Thoracic aorta (tissue), 2 donors: ENCODE measurements around the gene FAM117A. TPM values are rescaled to one million over a fixed set of nuclear protein-coding genes. Genes with fewer than 3 reads are reported as not detected.

ENCODE experiments used
- ATAC-seq: fragments of 150-250 bp; one replicate; pipeline ENCODE4 v1.8.0; 2017; ENCODE audit warnings: low read depth; ENCODE audit not compliant: insufficient number of reproducible peaks, low FRiP score
- DNase-seq: peaks from one replicate; pipeline ENCODE4 v3.0.0-alpha.2; 2020; ENCODE audit warnings: low spot score
- H3K27ac ChIP-seq, 2 donors: fragments of 200-600 bp; sonication (generic); 1 replicate in 1 of 2; 2 replicates in 1 of 2; pipeline ENCODE4 v1.5.1; 2016; ENCODE audit warnings: mild to moderate bottlenecking in 2 of 2, moderate library complexity in 2 of 2
- H3K27me3 ChIP-seq: fragments of 200-600 bp; sonication (generic); replicated peaks from 2 replicates; pipeline ENCODE4 v1.6.0; 2016; ENCODE audit warnings: mild to moderate bottlenecking; ENCODE audit not compliant: insufficient read depth
- H3K36me3 ChIP-seq: fragments of 200-600 bp; sonication (generic); one replicate; pipeline ENCODE4 v1.5.1; 2016
- H3K4me1 ChIP-seq, 2 donors: fragments of 200-600 bp; sonication (generic); 1 replicate in 1 of 2; 2 replicates in 1 of 2; pipeline versions ENCODE4 v1.5.1 to v1.6.0; 2016; ENCODE audit warnings: low read depth in 2 of 2, mild to moderate bottlenecking in 1 of 2; ENCODE audit not compliant: control insufficient read depth in 1 of 2
- H3K4me3 ChIP-seq: fragments of 200-600 bp; sonication (generic); 2 replicates; pipeline ENCODE4 v1.5.1; 2016; ENCODE audit warnings: mild to moderate bottlenecking
- H3K9me3 ChIP-seq: fragments of 200-600 bp; sonication (generic); 2 replicates; pipeline ENCODE4 v1.5.1; 2016
- total RNA-seq, 2 donors: library from RNA; depleted of rRNA; stranded (reverse); fragments of >200 nt; gene quantifications; one replicate each; pipeline versions ENCODE4 v1.1.0 to v1.2.3, GENCODE V29; 2016
- TF ChIP-seq, protein P1 (sequence below): fragments of 200-600 bp; sonication (generic); IDR thresholded peaks from one replicate; pipeline ENCODE4 v1.5.1; 2019; ENCODE audit warnings: antibody characterized with exemption

Gene FAM117A
- total RNA-seq, 2 donors from 2014 or later, result 12.1 to 23.7 TPM

DNA sequence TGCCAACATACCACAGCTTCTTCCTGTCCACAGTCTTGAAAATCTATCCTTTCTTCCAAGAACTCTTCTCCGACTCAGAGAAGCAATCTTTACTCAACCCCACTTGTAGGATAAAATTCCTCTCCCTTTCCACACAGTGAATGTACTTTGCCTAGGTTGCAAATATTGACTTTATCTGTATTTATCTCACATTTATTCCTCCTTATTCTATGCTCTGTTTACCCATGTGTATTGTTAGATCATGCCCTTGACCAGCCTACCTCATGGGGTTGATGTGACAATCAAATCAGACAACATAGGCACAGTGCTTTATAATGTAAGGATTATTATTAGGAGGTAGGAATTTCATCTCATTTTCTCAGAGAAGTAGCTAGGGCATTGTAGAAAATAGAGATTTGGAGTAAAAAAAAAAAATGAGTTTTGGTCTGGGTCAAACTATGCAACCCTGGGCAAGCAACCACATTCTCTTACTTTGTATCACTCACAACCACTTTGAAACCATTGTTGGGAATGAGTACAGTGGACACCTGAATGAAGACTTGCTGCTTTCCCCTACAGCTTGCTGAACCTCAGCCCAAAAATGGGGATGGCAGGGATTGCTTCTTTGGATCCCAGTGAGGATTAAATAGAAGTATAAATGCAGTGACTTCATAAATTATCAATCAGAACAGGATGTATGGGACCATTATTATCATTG, 47.1 kb downstream of the FAM117A start:
- Histone ChIP-seq H3K4me1 (no peaks in the 10 kb centered on the region), H3K36me3 (peaks cover 66% of the 10 kb centered on the region)
- TF ChIP-seq, protein P1, sequence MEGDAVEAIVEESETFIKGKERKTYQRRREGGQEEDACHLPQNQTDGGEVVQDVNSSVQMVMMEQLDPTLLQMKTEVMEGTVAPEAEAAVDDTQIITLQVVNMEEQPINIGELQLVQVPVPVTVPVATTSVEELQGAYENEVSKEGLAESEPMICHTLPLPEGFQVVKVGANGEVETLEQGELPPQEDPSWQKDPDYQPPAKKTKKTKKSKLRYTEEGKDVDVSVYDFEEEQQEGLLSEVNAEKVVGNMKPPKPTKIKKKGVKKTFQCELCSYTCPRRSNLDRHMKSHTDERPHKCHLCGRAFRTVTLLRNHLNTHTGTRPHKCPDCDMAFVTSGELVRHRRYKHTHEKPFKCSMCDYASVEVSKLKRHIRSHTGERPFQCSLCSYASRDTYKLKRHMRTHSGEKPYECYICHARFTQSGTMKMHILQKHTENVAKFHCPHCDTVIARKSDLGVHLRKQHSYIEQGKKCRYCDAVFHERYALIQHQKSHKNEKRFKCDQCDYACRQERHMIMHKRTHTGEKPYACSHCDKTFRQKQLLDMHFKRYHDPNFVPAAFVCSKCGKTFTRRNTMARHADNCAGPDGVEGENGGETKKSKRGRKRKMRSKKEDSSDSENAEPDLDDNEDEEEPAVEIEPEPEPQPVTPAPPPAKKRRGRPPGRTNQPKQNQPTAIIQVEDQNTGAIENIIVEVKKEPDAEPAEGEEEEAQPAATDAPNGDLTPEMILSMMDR, result no peak

DNA sequence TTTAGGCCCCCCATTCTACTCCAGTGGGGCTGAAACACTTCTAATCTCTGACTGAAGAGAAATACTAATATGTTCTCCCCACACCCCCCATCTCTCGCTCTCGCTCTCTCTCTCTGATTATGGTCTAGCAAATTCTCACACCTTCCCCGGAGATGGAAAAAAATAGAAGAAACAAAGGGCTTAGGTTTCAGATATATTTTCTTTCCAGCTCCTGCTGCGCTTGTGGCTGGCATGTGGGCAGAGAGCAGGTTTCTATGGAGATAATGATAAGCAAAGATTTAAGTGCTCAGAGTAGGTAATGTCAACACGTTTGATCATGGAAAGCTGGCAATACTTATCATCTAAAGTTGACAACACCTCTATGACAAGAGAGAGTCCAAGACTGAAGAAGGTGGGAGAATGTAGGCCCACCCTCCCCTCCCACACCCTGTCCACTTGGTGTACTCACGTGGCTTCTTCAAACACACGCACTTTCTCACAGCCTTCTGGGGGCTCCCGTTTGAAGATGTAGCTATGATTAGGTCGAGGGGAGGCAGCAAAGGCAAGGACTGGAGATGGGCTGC, 48.1 kb downstream of the FAM117A start:
- TF ChIP-seq, protein P1, result no peak
- no peak overlapping the region for H3K27ac ChIP-seq
- DNase-seq (no peak), ATAC-seq (no peak)
- H3K4me1 ChIP-seq, result no peaks in the 10 kb centered on the region
- no peaks in the 10 kb centered on the region for H3K9me3 ChIP-seq
- H3K4me3 ChIP-seq, result no peak overlapping the region
- no peaks in the 10 kb centered on the region for H3K27me3 ChIP-seq
- peaks cover 70% of the 10 kb centered on the region for H3K36me3 ChIP-seq

More for the DNA sequence above, 47.1 kb downstream of the FAM117A start:
- no peak for ATAC-seq
- H3K27me3 ChIP-seq, result no peaks in the 10 kb centered on the region
- H3K4me3 ChIP-seq, result no peak overlapping the region
- H3K27ac ChIP-seq, result no peak overlapping the region
- DNase-seq, result no peak
- H3K9me3 ChIP-seq, result no peaks in the 10 kb centered on the region

DNA sequence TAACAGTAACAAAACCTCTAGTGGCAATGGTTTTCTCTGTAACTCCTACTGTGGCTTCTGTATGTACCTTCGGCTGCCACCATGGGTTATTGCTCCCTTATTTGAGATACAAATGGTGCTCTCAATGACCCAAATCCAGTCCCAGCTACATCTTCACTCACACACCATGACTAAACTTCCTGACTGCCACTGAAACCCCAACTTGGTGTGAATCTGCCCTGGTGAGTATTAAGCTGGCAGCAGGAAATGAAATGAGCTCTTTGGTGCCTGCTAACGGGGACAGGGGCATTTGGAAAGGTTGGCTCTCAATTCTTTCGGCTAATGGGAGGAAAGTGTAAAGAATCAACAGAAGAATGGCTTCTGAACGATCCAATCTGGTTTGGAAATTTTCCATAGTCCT, 48.7 kb downstream of the FAM117A start:
- Histone ChIP-seq H3K27me3 (no peaks in the 10 kb centered on the region), H3K36me3 (peaks cover 70% of the 10 kb centered on the region), H3K27ac (no peak overlapping the region), H3K9me3 (no peaks in the 10 kb centered on the region), H3K4me1 (no peaks in the 10 kb centered on the region), H3K4me3 (no peak overlapping the region)
- no peak for ATAC-seq
- TF ChIP-seq, protein P1, result no peak
- no peak for DNase-seq

DNA sequence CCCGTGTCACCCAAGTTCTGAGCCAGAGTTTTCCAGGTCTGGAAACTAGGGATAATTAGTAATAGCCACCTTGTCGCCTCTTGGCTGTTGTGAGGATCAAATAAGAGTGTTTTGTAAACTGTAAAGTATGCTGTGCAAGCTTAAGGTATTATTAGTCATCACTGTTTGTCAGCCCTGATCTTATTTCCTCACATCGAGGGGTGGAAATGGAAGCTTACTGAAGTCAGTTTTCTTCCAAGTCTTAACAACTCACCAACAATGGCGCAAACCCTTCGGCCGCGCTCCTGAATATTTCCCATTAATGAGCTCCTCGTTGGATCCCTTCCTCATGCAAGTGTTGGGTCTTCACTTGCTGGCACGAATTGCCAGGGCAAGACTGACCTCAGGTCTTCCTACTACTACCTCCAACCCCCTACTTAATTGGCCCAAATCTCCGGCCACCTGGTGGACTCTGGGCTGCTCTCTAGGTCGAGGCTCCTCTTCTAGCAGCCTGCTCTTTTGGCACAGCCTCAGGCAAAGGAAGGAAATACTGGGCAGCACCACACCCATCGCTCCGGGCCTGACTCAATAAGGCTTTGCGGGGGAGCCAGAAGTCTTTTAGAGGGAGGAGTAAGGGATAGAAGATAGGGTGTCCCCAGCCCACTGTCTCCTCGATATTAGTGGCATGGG, 55.3 kb downstream of the FAM117A start:
- Histone ChIP-seq H3K27ac (peak overlapping the region; percentile 36 to 92), H3K9me3 (no peaks in the 10 kb centered on the region), H3K4me1 (peaks cover 16 to 19% of the 10 kb centered on the region in 2 donors), H3K4me3 (peak overlapping the region; percentile 89), H3K27me3 (no peaks in the 10 kb centered on the region), H3K36me3 (peaks cover 41% of the 10 kb centered on the region)
- ATAC-seq (no peak), DNase-seq (no peak)
- TF ChIP-seq, protein P1, result peak; percentile 7
